ENCODE data around the gene OR14K1.
"Not testable (repeated sequence)": the region's sequence is repeated elsewhere in the genome, so short reads cannot be mapped to it uniquely, and the experiment has no call there.

Gene OR14K1

GRCh38 chr1:247738315-247738714, at the start of gene OR14K1:
Gene OR14K1 (plus strand): TSS chr1:247738615. CDS start chr1:247738615, 0 bp downstream.
- H3K27ac ChIP-seq (ENCODE audit: low read depth, low read length) = no peak within 1 kb of the TSS
- no peaks in the 10 kb centered on the region for H3K36me3 ChIP-seq (ENCODE audit: control insufficient read depth in 5 of 5, insufficient read depth in 5 of 5, low read length in 5 of 5)
- H3K9ac ChIP-seq (ENCODE audit: low read length in 5 of 5) = no peak within 1 kb of the TSS
- peaks cover 0 to 6% (median 2%) of the 10 kb centered on the region in 5 donors for H3K9me3 ChIP-seq (ENCODE audit: control insufficient read depth in 5 of 5, low read length in 5 of 5)
- H3K27me3 ChIP-seq (ENCODE audit: control insufficient read depth in 5 of 5, insufficient read depth in 4 of 5, low read length in 5 of 5) = no peaks in the 10 kb centered on the region
- no peak within 1 kb of the TSS for H3K4me3 ChIP-seq (ENCODE audit: low read depth in 1 of 5, low read length in 5 of 5)
- no peaks in the 10 kb centered on the region for H3K4me1 ChIP-seq (ENCODE audit: control insufficient read depth in 5 of 5, insufficient read depth in 5 of 5, low read length in 5 of 5)

- Histone ChIP-seq H3K27ac (ENCODE audit: low read depth, low read length) (no peak overlapping the region), H3K27me3 (ENCODE audit: control insufficient read depth in 5 of 5, insufficient read depth in 4 of 5, low read length in 5 of 5) (no peaks in the 10 kb centered on the region), H3K4me3 (ENCODE audit: low read depth in 1 of 5, low read length in 5 of 5) (no peak overlapping the region), H3K9ac (ENCODE audit: low read length in 5 of 5) (no peak overlapping the region), H3K36me3 (ENCODE audit: control insufficient read depth in 5 of 5, insufficient read depth in 5 of 5, low read length in 5 of 5) (no peaks in the 10 kb centered on the region), H3K9me3 (ENCODE audit: control insufficient read depth in 5 of 5, low read length in 5 of 5) (peaks cover 0 to 10% (median 0%) of the 10 kb centered on the region in 5 donors), H3K4me1 (ENCODE audit: control insufficient read depth in 5 of 5, insufficient read depth in 5 of 5, low read length in 5 of 5) (no peaks in the 10 kb centered on the region)
These were observed 37.1 kb upstream of the OR14K1 start for GRCh38 chr1:247701338-247701737.

GRCh38 chr1:247710681-247711080, 27.7 kb upstream of the OR14K1 start:
- not testable (repeated sequence) for H3K9ac ChIP-seq (ENCODE audit: low read length in 5 of 5); H3K27ac ChIP-seq (ENCODE audit: low read depth, low read length); H3K4me1 ChIP-seq (ENCODE audit: control insufficient read depth in 5 of 5, insufficient read depth in 5 of 5, low read length in 5 of 5); H3K9me3 ChIP-seq (ENCODE audit: control insufficient read depth in 5 of 5, low read length in 5 of 5); H3K4me3 ChIP-seq (ENCODE audit: low read depth in 1 of 5, low read length in 5 of 5); H3K27me3 ChIP-seq (ENCODE audit: control insufficient read depth in 5 of 5, insufficient read depth in 4 of 5, low read length in 5 of 5); H3K36me3 ChIP-seq (ENCODE audit: control insufficient read depth in 5 of 5, insufficient read depth in 5 of 5, low read length in 5 of 5)

- Histone ChIP-seq H3K4me3 (ENCODE audit: low read depth in 1 of 5, low read length in 5 of 5) (no peak overlapping the region), H3K4me1 (ENCODE audit: control insufficient read depth in 5 of 5, insufficient read depth in 5 of 5, low read length in 5 of 5) (no peaks in the 10 kb centered on the region), H3K9me3 (ENCODE audit: control insufficient read depth in 5 of 5, low read length in 5 of 5) (peaks cover 0 to 7% (median 0%) of the 10 kb centered on the region in 5 donors), H3K9ac (ENCODE audit: low read length in 5 of 5) (no peak overlapping the region), H3K27me3 (ENCODE audit: control insufficient read depth in 5 of 5, insufficient read depth in 4 of 5, low read length in 5 of 5) (no peaks in the 10 kb centered on the region), H3K36me3 (ENCODE audit: control insufficient read depth in 5 of 5, insufficient read depth in 5 of 5, low read length in 5 of 5) (no peaks in the 10 kb centered on the region), H3K27ac (ENCODE audit: low read depth, low read length) (no peak overlapping the region)
These were observed 24.7 kb upstream of the OR14K1 start for GRCh38 chr1:247713753-247714152.

- peaks cover 0 to 10% (median 7%) of the 10 kb centered on the region in 5 donors for H3K9me3 ChIP-seq (ENCODE audit: control insufficient read depth in 5 of 5, low read length in 5 of 5)
- H3K27ac ChIP-seq (ENCODE audit: low read depth, low read length) = no peak within 1 kb of the TSS
- no peaks in the 10 kb centered on the region for H3K27me3 ChIP-seq (ENCODE audit: control insufficient read depth in 5 of 5, insufficient read depth in 4 of 5, low read length in 5 of 5)
- no peak within 1 kb of the TSS for H3K4me3 ChIP-seq (ENCODE audit: low read depth in 1 of 5, low read length in 5 of 5)
- no peak within 1 kb of the TSS for H3K9ac ChIP-seq (ENCODE audit: low read length in 5 of 5)
- H3K4me1 ChIP-seq (ENCODE audit: control insufficient read depth in 5 of 5, insufficient read depth in 5 of 5, low read length in 5 of 5) = no peaks in the 10 kb centered on the region
- H3K36me3 ChIP-seq (ENCODE audit: control insufficient read depth in 5 of 5, insufficient read depth in 5 of 5, low read length in 5 of 5) = no peaks in the 10 kb centered on the region
These were observed 21.9 kb upstream of the OR14K1 start, which contains the start of gene OR6F1 for GRCh38 chr1:247716546-247716945. Gene OR6F1 (minus strand): TSS chr1:247716646. CDS start chr1:247712755, 3,891 bp downstream.

- Histone ChIP-seq H3K36me3 (ENCODE audit: control insufficient read depth in 5 of 5, insufficient read depth in 5 of 5, low read length in 5 of 5) (no peaks in the 10 kb centered on the region), H3K9ac (ENCODE audit: low read length in 5 of 5) (no peak overlapping the region), H3K4me1 (ENCODE audit: control insufficient read depth in 5 of 5, insufficient read depth in 5 of 5, low read length in 5 of 5) (no peaks in the 10 kb centered on the region), H3K4me3 (ENCODE audit: low read depth in 1 of 5, low read length in 5 of 5) (no peak overlapping the region), H3K9me3 (ENCODE audit: control insufficient read depth in 5 of 5, low read length in 5 of 5) (peaks cover 0 to 14% (median 7%) of the 10 kb centered on the region in 5 donors), H3K27me3 (ENCODE audit: control insufficient read depth in 5 of 5, insufficient read depth in 4 of 5, low read length in 5 of 5) (no peaks in the 10 kb centered on the region), H3K27ac (ENCODE audit: low read depth, low read length) (no peak overlapping the region)
These were observed 17.2 kb upstream of the OR14K1 start for GRCh38 chr1:247721222-247721621.

- Histone ChIP-seq H3K9ac (ENCODE audit: low read length in 5 of 5) (no peak overlapping the region), H3K27me3 (ENCODE audit: control insufficient read depth in 5 of 5, insufficient read depth in 4 of 5, low read length in 5 of 5) (no peaks in the 10 kb centered on the region)
These were observed 2.3 kb downstream of the OR14K1 start for GRCh38 chr1:247740721-247741120.

GRCh38 chr1:247741756-247742155, 3.3 kb downstream of the OR14K1 start:
- H3K36me3 ChIP-seq (ENCODE audit: control insufficient read depth in 5 of 5, insufficient read depth in 5 of 5, low read length in 5 of 5) = no peaks in the 10 kb centered on the region
- no peaks in the 10 kb centered on the region for H3K27me3 ChIP-seq (ENCODE audit: control insufficient read depth in 5 of 5, insufficient read depth in 4 of 5, low read length in 5 of 5)
- H3K27ac ChIP-seq (ENCODE audit: low read depth, low read length) = no peak overlapping the region

More at GRCh38 chr1:247740721-247741120, 2.3 kb downstream of the OR14K1 start:
- Histone ChIP-seq H3K4me3 (ENCODE audit: low read depth in 1 of 5, low read length in 5 of 5) (no peak overlapping the region), H3K9me3 (ENCODE audit: control insufficient read depth in 5 of 5, low read length in 5 of 5) (peaks cover 0 to 4% (median 0%) of the 10 kb centered on the region in 5 donors), H3K27ac (ENCODE audit: low read depth, low read length) (no peak overlapping the region), H3K36me3 (ENCODE audit: control insufficient read depth in 5 of 5, insufficient read depth in 5 of 5, low read length in 5 of 5) (no peaks in the 10 kb centered on the region), H3K4me1 (ENCODE audit: control insufficient read depth in 5 of 5, insufficient read depth in 5 of 5, low read length in 5 of 5) (no peaks in the 10 kb centered on the region)

GRCh38 chr1:247742215-247742760, 3.9 kb downstream of the OR14K1 start:
- H3K27ac ChIP-seq (ENCODE audit: low read depth, low read length); H3K27me3 ChIP-seq (ENCODE audit: control insufficient read depth in 5 of 5, insufficient read depth in 4 of 5, low read length in 5 of 5); H3K36me3 ChIP-seq (ENCODE audit: control insufficient read depth in 5 of 5, insufficient read depth in 5 of 5, low read length in 5 of 5); H3K9ac ChIP-seq (ENCODE audit: low read length in 5 of 5); H3K9me3 ChIP-seq (ENCODE audit: control insufficient read depth in 5 of 5, low read length in 5 of 5); H3K4me3 ChIP-seq (ENCODE audit: low read depth in 1 of 5, low read length in 5 of 5); H3K4me1 ChIP-seq (ENCODE audit: control insufficient read depth in 5 of 5, insufficient read depth in 5 of 5, low read length in 5 of 5): not testable (repeated sequence)

More at GRCh38 chr1:247741756-247742155, 3.3 kb downstream of the OR14K1 start:
- Histone ChIP-seq H3K4me3 (ENCODE audit: low read depth in 1 of 5, low read length in 5 of 5) (no peak overlapping the region), H3K4me1 (ENCODE audit: control insufficient read depth in 5 of 5, insufficient read depth in 5 of 5, low read length in 5 of 5) (no peaks in the 10 kb centered on the region), H3K9ac (ENCODE audit: low read length in 5 of 5) (no peak overlapping the region), H3K9me3 (ENCODE audit: control insufficient read depth in 5 of 5, low read length in 5 of 5) (peaks cover 0 to 4% (median 0%) of the 10 kb centered on the region in 5 donors)

- H3K36me3 ChIP-seq (ENCODE audit: control insufficient read depth in 5 of 5, insufficient read depth in 5 of 5, low read length in 5 of 5) = no peaks in the 10 kb centered on the region
- H3K4me1 ChIP-seq (ENCODE audit: control insufficient read depth in 5 of 5, insufficient read depth in 5 of 5, low read length in 5 of 5) = no peaks in the 10 kb centered on the region
- H3K4me3 ChIP-seq (ENCODE audit: low read depth in 1 of 5, low read length in 5 of 5) = no peak overlapping the region
- H3K9me3 ChIP-seq (ENCODE audit: control insufficient read depth in 5 of 5, low read length in 5 of 5) = peaks cover 3 to 18% (median 13%) of the 10 kb centered on the region in 5 donors
- H3K9ac ChIP-seq (ENCODE audit: low read length in 5 of 5) = no peak overlapping the region
- H3K27ac ChIP-seq (ENCODE audit: low read depth, low read length) = no peak overlapping the region
- H3K27me3 ChIP-seq (ENCODE audit: control insufficient read depth in 5 of 5, insufficient read depth in 4 of 5, low read length in 5 of 5) = no peaks in the 10 kb centered on the region
These were observed 8.0 kb downstream of the OR14K1 start for GRCh38 chr1:247746391-247746935.
